H1 (cell line): ENCODE results near the gene ASPHD2. TPM values are rescaled to one million over a fixed set of nuclear protein-coding genes. Genes with fewer than 3 reads are reported as not detected.

Experiments
- CTCF ChIA-PET: fragments of 300-600 bp; sonication (Branson Sonifier 250); formaldehyde crosslinking; loops from one replicate; lab custom pipeline; 2021; ENCODE audit not compliant: partially characterized antibody; lab: Charles Lee
- POLR2A ChIA-PET: fragments of 300-600 bp; sonication (Branson Sonifier 250); formaldehyde crosslinking; loops from one replicate; lab custom pipeline; 2021; ENCODE audit warnings: inconsistent platforms; ENCODE audit not compliant: partially characterized antibody; lab: Charles Lee
- DNase-seq, 2 experiments: peaks; one replicate each; pipeline versions ENCODE4 v3.0.0 to v3.0.0-alpha.2; 2010 to 2022; ENCODE audit warnings: low spot score in 2 of 2, low read depth in 1 of 2, mixed read lengths in 1 of 2
- FAIRE-seq: peaks from 2 replicates; lab custom pipeline; 2011; peaks lifted over from hg19 to GRCh38; lab: Jason Lieb, UNC
- H2AFZ ChIP-seq: 2 replicates; pipeline ENCODE4 v1.8.1; 2012; ENCODE audit warnings: low read length, inconsistent platforms
- H2AK5ac ChIP-seq: 2 replicates; pipeline ENCODE4 v1.6.1; 2013; ENCODE audit warnings: low read depth, low read length
- H2BK120ac ChIP-seq: replicated peaks from 2 replicates; pipeline ENCODE3; 2013; ENCODE audit warnings: low read depth, low read length, inconsistent platforms
- H2BK12ac ChIP-seq: 2 replicates; pipeline ENCODE4 v1.6.1; 2013; ENCODE audit warnings: low read depth, low read length
- H2BK15ac ChIP-seq: 2 replicates; pipeline ENCODE4 v1.6.1; 2013; ENCODE audit warnings: low read length
- H2BK20ac ChIP-seq: 2 replicates; pipeline ENCODE4 v1.6.1; 2013; ENCODE audit warnings: low read length
- H2BK5ac ChIP-seq: 2 replicates; pipeline ENCODE4 v1.6.1; 2013; ENCODE audit warnings: low read depth, low read length
- H3K14ac ChIP-seq: 2 replicates; pipeline ENCODE4 v1.6.1; 2013; ENCODE audit warnings: inconsistent platforms; ENCODE audit not compliant: insufficient read length
- H3K18ac ChIP-seq: 2 replicates; pipeline ENCODE4 v1.6.1; 2013; ENCODE audit warnings: low read length; ENCODE audit errors: extremely low read depth
- H3K23ac ChIP-seq: 2 replicates; pipeline ENCODE4 v1.6.1; 2013; ENCODE audit warnings: inconsistent platforms; ENCODE audit not compliant: insufficient read length
- H3K23me2 ChIP-seq: 2 replicates; pipeline ENCODE4 v1.6.1; 2013; ENCODE audit warnings: low read depth, low read length
- H3K27ac ChIP-seq: 2 replicates; pipeline ENCODE4 v1.6.1; 2011; ENCODE audit warnings: low read depth, low read length, inconsistent platforms
- H3K27me3 ChIP-seq, 4 experiments: replicated peaks in 1 of 4; 1 replicate in 1 of 4; 2 replicates in 3 of 4; pipeline versions ENCODE4 v1.6.1 to v1.8.1; 2011 to 2013; ENCODE audit warnings: low read length in 3 of 4, mild to moderate bottlenecking in 3 of 4, inconsistent platforms in 2 of 4, mixed read lengths in 2 of 4, moderate library complexity in 1 of 4; ENCODE audit not compliant: control insufficient read depth in 3 of 4, insufficient read depth in 3 of 4; ENCODE audit errors: extremely low read depth in 1 of 4
- H3K36me3 ChIP-seq, 4 experiments: 2 replicates each; pipeline versions ENCODE4 v1.6.1 to v1.8.1; 2011 to 2013; ENCODE audit warnings: mild to moderate bottlenecking in 4 of 4, low read length in 3 of 4, moderate library complexity in 2 of 4, control low read depth in 1 of 4, inconsistent platforms in 1 of 4; ENCODE audit not compliant: insufficient read depth in 4 of 4, control insufficient read depth in 2 of 4
- H3K4ac ChIP-seq: replicated peaks from 2 replicates; pipeline ENCODE3; 2013; ENCODE audit warnings: low read length, low read depth, mixed read lengths, inconsistent platforms; ENCODE audit not compliant: insufficient read length
- H3K4me1 ChIP-seq, 4 experiments: replicated peaks in 1 of 4; 1 replicate in 1 of 4; 2 replicates in 3 of 4; pipeline versions ENCODE4 v1.6.1 to v1.8.1; 2011 to 2013; ENCODE audit warnings: low read length in 3 of 4, inconsistent platforms in 2 of 4, mixed read lengths in 1 of 4; ENCODE audit not compliant: insufficient read depth in 4 of 4, control insufficient read depth in 3 of 4
- H3K4me2 ChIP-seq, 2 experiments: 2 replicates each; pipeline versions ENCODE4 v1.6.1 to v1.8.1; 2011 to 2013; ENCODE audit warnings: low read depth in 2 of 2, low read length in 2 of 2, control low read depth in 1 of 2, inconsistent platforms in 1 of 2, mild to moderate bottlenecking in 1 of 2; ENCODE audit not compliant: insufficient read depth in 1 of 2
- H3K4me3 ChIP-seq, 4 experiments: fragments of 200-600, 300-600 bp in 1 of 4; sonication (generic), shearing (Covaris generic), sonication (Bioruptor Twin) in 1 of 4; 2 replicates each; pipeline versions ENCODE4 v1.5.1 to v1.8.1; 2011 to 2016; ENCODE audit warnings: low read length in 4 of 4, low read depth in 3 of 4, control low read depth in 2 of 4, inconsistent platforms in 2 of 4, mild to moderate bottlenecking in 2 of 4, mixed read lengths in 1 of 4, moderate library complexity in 1 of 4; ENCODE audit not compliant: insufficient read depth in 2 of 4; ENCODE audit errors: extremely low read depth in 1 of 4
- H3K56ac ChIP-seq: replicated peaks from 2 replicates; pipeline ENCODE3; 2013; ENCODE audit warnings: low read depth, mild to moderate bottlenecking, mixed read lengths, low read length, inconsistent platforms; ENCODE audit not compliant: insufficient read length
- H3K79me1 ChIP-seq: 2 replicates; pipeline ENCODE4 v1.6.1; 2013; ENCODE audit warnings: low read depth, low read length, control low read depth
- H3K79me2 ChIP-seq, 2 experiments: 2 replicates each; pipeline versions ENCODE4 v1.6.1 to v1.8.1; 2012 to 2013; ENCODE audit warnings: low read length in 2 of 2, mild to moderate bottlenecking in 2 of 2, inconsistent platforms in 1 of 2; ENCODE audit not compliant: insufficient read depth in 2 of 2, control insufficient read depth in 1 of 2
- H3K9ac ChIP-seq, 4 experiments: replicated peaks in 1 of 4; 1 replicate in 1 of 4; 2 replicates in 3 of 4; pipeline versions ENCODE4 v1.6.1 to v1.8.1; 2011 to 2013; ENCODE audit warnings: low read depth in 3 of 4, low read length in 3 of 4, control low read depth in 2 of 4, mild to moderate bottlenecking in 2 of 4, moderate library complexity in 2 of 4, inconsistent platforms in 1 of 4; ENCODE audit errors: extremely low read depth in 1 of 4
- H3K9me3 ChIP-seq, 2 experiments: 2 replicates each; pipeline versions ENCODE4 v1.6.1 to v1.8.1; 2012 to 2013; ENCODE audit warnings: mild to moderate bottlenecking in 2 of 2, moderate library complexity in 2 of 2, control low read depth in 1 of 2, inconsistent platforms in 1 of 2, low read depth in 1 of 2, low read length in 1 of 2, mixed read lengths in 1 of 2; ENCODE audit not compliant: insufficient read depth in 2 of 2
- H4K20me1 ChIP-seq, 2 experiments: replicated peaks in 1 of 2; 2 replicates each; pipeline versions ENCODE3 to v1.8.1; 2011 to 2013; ENCODE audit warnings: inconsistent platforms in 2 of 2, low read length in 2 of 2, mild to moderate bottlenecking in 1 of 2; ENCODE audit not compliant: insufficient read depth in 2 of 2, control insufficient read depth in 1 of 2
- H4K5ac ChIP-seq: 2 replicates; pipeline ENCODE4 v1.6.1; 2013; ENCODE audit warnings: low read length, low read depth, mixed read lengths, inconsistent platforms; ENCODE audit not compliant: insufficient read length
- H4K8ac ChIP-seq: 2 replicates; pipeline ENCODE4 v1.8.0; 2013; ENCODE audit warnings: mild to moderate bottlenecking, moderate library complexity, low read length, inconsistent platforms; ENCODE audit not compliant: insufficient read depth; ENCODE audit errors: extremely low read depth
- H4K91ac ChIP-seq: replicated peaks from 2 replicates; pipeline ENCODE3; 2013; ENCODE audit warnings: low read length, mixed read lengths, inconsistent platforms; ENCODE audit not compliant: insufficient read length
- ATF2 ChIP-seq: IDR thresholded peaks from 2 replicates; pipeline ENCODE4 v1.6.1; 2012; ENCODE audit warnings: low read length, inconsistent platforms
- BRCA1 ChIP-seq: IDR thresholded peaks from 2 replicates; pipeline ENCODE4 v1.6.1; 2012; ENCODE audit warnings: low read depth, low read length, improper control_type of control experiment
- CBX8 ChIP-seq: fragments of 300-800, 300-1000 bp; sonication (generic); IDR thresholded peaks from 2 replicates; pipeline ENCODE4 v1.7.1; 2016; ENCODE audit warnings: low read depth, low read length, borderline replicate concordance
- CHD2 ChIP-seq: IDR thresholded peaks from 2 replicates; pipeline ENCODE4 v1.6.1; 2012; ENCODE audit warnings: low read length, improper control_type of control experiment
- EGR1 ChIP-seq: IDR thresholded peaks from 2 replicates; pipeline ENCODE4 v1.6.1; 2011; ENCODE audit warnings: low read depth, low read length, borderline replicate concordance
- JUND ChIP-seq: IDR thresholded peaks from 2 replicates; pipeline ENCODE4 v1.6.1; 2011; ENCODE audit warnings: mild to moderate bottlenecking, improper control_type of control experiment, low read length
- NRF1 ChIP-seq: IDR thresholded peaks from 2 replicates; pipeline ENCODE4 v1.6.1; 2011; ENCODE audit warnings: mild to moderate bottlenecking, low read depth, low read length, improper control_type of control experiment
- POLR2AphosphoS5 ChIP-seq: IDR thresholded peaks from 2 replicates; pipeline ENCODE4 v1.6.1; 2011; ENCODE audit warnings: low read depth, low read length
- RNF2 ChIP-seq: fragments of 200-900, 300-1000 bp; sonication (generic); IDR thresholded peaks from 2 replicates; pipeline ENCODE4 v1.7.1; 2016; ENCODE audit warnings: borderline replicate concordance, low read depth, mild to moderate bottlenecking, antibody characterized with exemption, low read length; ENCODE audit not compliant: poor library complexity, severe bottlenecking; ENCODE audit errors: missing control alignments
- TCF12 ChIP-seq: IDR thresholded peaks from 2 replicates; pipeline ENCODE4 v1.6.1; 2011; ENCODE audit warnings: low read depth, mild to moderate bottlenecking, low read length
- WGBS, 2 experiments: shearing (Covaris generic) in 1 of 2; methylation state at CpG; one replicate each; pipeline versions ENCODE4 v1.1.6 to v1.1.7; 2013 to 2015; ENCODE audit warnings: low lambda C conversion rate in 2 of 2, mixed read lengths in 2 of 2, inconsistent platforms in 1 of 2, low coverage in 1 of 2, missing lambda C conversion rate in 1 of 2; ENCODE audit not compliant: insufficient replicate concordance in 2 of 2, insufficient coverage in 1 of 2, insufficient read length in 1 of 2; ENCODE audit errors: extremely low coverage in 1 of 2, missing lambda C conversion rate in 1 of 2; 5-methylcytosine and 5-hydroxymethylcytosine counted together
- polyA plus RNA-seq, 7 experiments: library from polyadenylated mRNA; depleted of rRNA in 3 of 7; stranded (reverse) in 5 of 7; unstranded in 2 of 7; fragments of >200 nt in 5 of 7; fragments of 200-250 nt in 2 of 7; gene quantifications; 1 replicate in 5 of 7; 2 replicates in 1 of 7; 4 replicates in 1 of 7; pipeline versions ENCODE4 v1.2.1 to v1.2.3, GENCODE V29; 2011 to 2013; ENCODE audit warnings: missing spikeins in 2 of 7, mixed read lengths in 2 of 7
- total RNA-seq: library from RNA; stranded (reverse); fragmentation: NEBNext Ultra II Directional; extraction: Animal tissue kit (Norgen Biotek cat#: 25700); gene quantifications from 2 replicates; pipeline ENCODE4 v1.2.1, GENCODE V29; 2021

The ASPHD2 gene
- total and polyA plus RNA-seq, 2 of the 8 experiments (the other 6 are each of a cell fraction or from before 2014, with no cell fraction given): 7.2 to 11.0 TPM

- Histone ChIP-seq H4K5ac (no peak overlapping the region), H3K9me3 (peaks cover 0 to 4% of the 10 kb centered on the region in 2 experiments; a peak in 1 of 4 replicates), H3K36me3 (no peaks in the 10 kb centered on the region), H3K18ac (no peak overlapping the region), H3K4ac (no peak overlapping the region), H2BK120ac (no peak overlapping the region), H4K20me1 (no peaks in the 10 kb centered on the region), H2BK5ac (no peak overlapping the region), H3K4me2 (no peak overlapping the region), H2BK12ac (no peak overlapping the region), H3K27ac (no peak overlapping the region), H3K56ac (no peak overlapping the region), H3K23ac (no peak overlapping the region), H3K27me3 (peaks cover 0 to 4% (median 1%) of the 10 kb centered on the region in 4 experiments; a peak in 1 of 7 replicates), H3K79me2 (no peaks in the 10 kb centered on the region), H2BK15ac (no peak overlapping the region), H4K91ac (no peak overlapping the region), H3K14ac (no peak overlapping the region), H3K4me1 (no peaks in the 10 kb centered on the region; a peak in 2 of 7 replicates), H3K4me3 (no peak overlapping the region), H3K23me2 (no peaks in the 10 kb centered on the region), H2AK5ac (no peak overlapping the region), H3K9ac (no peak overlapping the region), H2BK20ac (no peak overlapping the region), H4K8ac (no peak overlapping the region), H3K79me1 (no peaks in the 10 kb centered on the region), H2AFZ (no peak overlapping the region)
- CTCF ChIA-PET: interaction anchor here (0.6 to 2.9 kb wide), 11 partner anchors 10 to 407 kb away, joined by 3 to 15 read pairs (median 5); partner anchors contain the start of gene HPS4
- TF ChIP-seq POLR2AphosphoS5 (no peak), TCF12 (no peak), CBX8 (no peak), BRCA1 (no peak), RNF2 (no peak), EGR1 (no peak), ATF2 (no peak), NRF1 (no peak), JUND (no peak), CHD2 (no peak)
- DNase-seq (no peak), FAIRE-seq (no peak)
- WGBS, 2 experiments: 76% methylated on average over 5 of the region's 5 CpGs; no CpG with 5 or more reads in 1 of the 2 experiments
- POLR2A ChIA-PET: interaction anchor here (1.1 to 1.8 kb wide), 3 partner anchors 9 to 90 kb away, joined by 3 to 4 read pairs (median 3); no protein-coding TSS in a partner anchor
These were observed 19.2 kb upstream of the ASPHD2 start for GRCh38 chr22:26409719-26410335.
